Measurements from ENCODE around the gene EPB41.
A peak's percentile ranks its signal among the peaks of the same experiment; 100 is the strongest.
"Not testable (repeated sequence)": the region's sequence is repeated elsewhere in the genome, so short reads cannot be mapped to it uniquely, and the experiment has no call there.

The EPB41 gene

GRCh38 chr1:28981210-28981609 lies 66.8 kb downstream of the EPB41 start:
- DNase-seq (ENCODE audit: low read depth in 2 of 2): no peak

GRCh38 chr1:28982198-28982597 lies 67.8 kb downstream of the EPB41 start:
- DNase-seq (ENCODE audit: low read depth in 2 of 2): no peak

GRCh38 chr1:28983091-28983490 lies 68.7 kb downstream of the EPB41 start:
- no peak for DNase-seq (ENCODE audit: low read depth in 2 of 2)

- DNase-seq (ENCODE audit: low read depth in 2 of 2): no peak
Observed at GRCh38 chr1:28983509-28984310, 69.3 kb downstream of the EPB41 start.

GRCh38 chr1:28984311-28984684 lies 69.9 kb downstream of the EPB41 start:
- DNase-seq (ENCODE audit: low read depth in 2 of 2): no peak

- DNase-seq (ENCODE audit: low read depth in 2 of 2): no peak
Observed at GRCh38 chr1:28985427-28985826, 71.1 kb downstream of the EPB41 start.

- DNase-seq (ENCODE audit: low read depth in 2 of 2): no peak
Observed at GRCh38 chr1:28986306-28986910, 72.0 kb downstream of the EPB41 start.

GRCh38 chr1:29002792-29003191 lies 88.4 kb downstream of the EPB41 start:
- no peak for DNase-seq (ENCODE audit: low read depth in 2 of 2)

GRCh38 chr1:29004288-29004687 lies 89.9 kb downstream of the EPB41 start:
- no peak for DNase-seq (ENCODE audit: low read depth in 2 of 2)

GRCh38 chr1:29004798-29005197 lies 90.4 kb downstream of the EPB41 start:
- DNase-seq (ENCODE audit: low read depth in 2 of 2): no peak

- DNase-seq (ENCODE audit: low read depth in 2 of 2): no peak
Observed at GRCh38 chr1:29011775-29012174, 97.4 kb downstream of the EPB41 start.

- no peak for DNase-seq (ENCODE audit: low read depth in 2 of 2)
Observed at GRCh38 chr1:29017235-29017634, 102.9 kb downstream of the EPB41 start.

GRCh38 chr1:29017975-29018712 lies 103.8 kb downstream of the EPB41 start:
- no peak for DNase-seq (ENCODE audit: low read depth in 2 of 2)

GRCh38 chr1:29022620-29023019 lies 108.3 kb downstream of the EPB41 start:
- DNase-seq (ENCODE audit: low read depth in 2 of 2): no peak

- DNase-seq (ENCODE audit: low read depth in 2 of 2): no peak
Observed at GRCh38 chr1:29029667-29030066, 115.3 kb downstream of the EPB41 start.

GRCh38 chr1:29032841-29033240 lies 118.5 kb downstream of the EPB41 start:
- DNase-seq (ENCODE audit: low read depth in 2 of 2): no peak

GRCh38 chr1:29033829-29034466 lies 119.6 kb downstream of the EPB41 start:
- DNase-seq (ENCODE audit: low read depth in 2 of 2): no peak

- peak in 1 of 2 experiments; percentile 9 for DNase-seq (ENCODE audit: low read depth in 2 of 2)
Observed at GRCh38 chr1:29043274-29043965, 129.1 kb downstream of the EPB41 start.

GRCh38 chr1:29044010-29044409 lies 129.6 kb downstream of the EPB41 start:
- DNase-seq (ENCODE audit: low read depth in 2 of 2): no peak

GRCh38 chr1:29045663-29046062 lies 131.3 kb downstream of the EPB41 start:
- not testable (repeated sequence) for DNase-seq (ENCODE audit: low read depth in 2 of 2)

GRCh38 chr1:29047142-29047541 lies 132.8 kb downstream of the EPB41 start:
- DNase-seq (ENCODE audit: low read depth in 2 of 2): no peak

GRCh38 chr1:29050166-29050565 lies 135.8 kb downstream of the EPB41 start:
- DNase-seq (ENCODE audit: low read depth in 2 of 2): peak in 1 of 2 experiments; percentile 1
